HG02981 (cell line): ENCODE data around the gene PIP.
"Not testable (repeated sequence)": the region's sequence is repeated elsewhere in the genome, so short reads cannot be mapped to it uniquely, and the experiment has no call there.

Experiments
- ATAC-seq: cut with Tn5 transposase; IDR thresholded peaks from one replicate; pipeline ENCODE4 v1.9.1; 2021; ENCODE audit warnings: mild to moderate bottlenecking, moderate library complexity; ENCODE audit not compliant: unreplicated experiment

PIP gene

GRCh38 chr7:143176128-143176527 is 44.3 kb downstream of the PIP start:
- ATAC-seq, result no peak

- ATAC-seq, result no peak
Observed at GRCh38 chr7:143177374-143178119, 45.7 kb downstream of the PIP start.

GRCh38 chr7:143180771-143181170 is 48.9 kb downstream of the PIP start:
- ATAC-seq, result not testable (repeated sequence)

DNA sequence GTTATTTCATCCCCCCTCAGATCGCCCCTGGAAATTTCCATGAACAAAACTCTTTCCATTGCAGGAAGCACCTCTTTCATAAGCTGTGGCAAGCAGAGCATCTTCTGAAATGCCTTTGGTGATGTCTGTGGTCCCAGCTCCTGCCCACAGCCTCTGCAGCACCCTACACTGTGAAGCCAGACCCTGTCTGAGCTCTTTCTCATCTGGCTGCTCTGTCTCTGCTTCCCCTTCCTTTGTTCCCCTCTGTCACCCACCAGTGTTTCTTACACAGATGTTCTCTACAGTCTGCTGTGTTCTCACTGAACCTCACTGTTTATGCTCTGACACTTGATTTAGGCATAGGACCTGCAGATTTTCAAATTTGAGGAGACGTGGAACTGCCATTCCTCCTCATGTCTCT is 49.5 kb downstream of the PIP start:
- no peak for ATAC-seq

- no peak for ATAC-seq
Observed at GRCh38 chr7:143183024-143183423, 51.1 kb downstream of the PIP start, which contains the start of gene TAS2R39. Gene TAS2R39, plus strand, starts transcription at chr7:143183419. Its CDS starts 0 bp downstream, at chr7:143183419.

DNA sequence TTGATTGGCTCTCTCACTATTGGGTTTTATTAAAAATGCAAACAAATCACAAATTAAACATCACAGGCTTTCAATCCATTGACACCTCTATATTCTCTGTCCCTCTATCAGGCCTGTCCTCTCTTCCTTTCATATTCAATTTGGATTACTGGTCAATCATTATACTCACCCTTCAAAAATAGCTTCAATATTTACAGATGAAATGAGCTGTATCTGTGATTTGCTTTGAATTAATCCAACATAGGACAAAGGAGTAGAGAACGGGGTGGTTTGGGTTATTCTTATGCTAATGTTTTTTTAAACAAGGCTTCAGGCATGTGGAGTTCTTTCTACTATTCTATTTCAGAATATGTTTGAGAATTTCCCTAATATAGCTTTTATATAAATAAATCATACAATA is 53.7 kb downstream of the PIP start:
- ATAC-seq, result no peak

GRCh38 chr7:143188994-143189393 is 57.1 kb downstream of the PIP start:
- no peak for ATAC-seq
